ENCODE results near the gene PAGR1. TPM values are rescaled to one million over a fixed set of nuclear protein-coding genes. Genes with fewer than 3 reads are reported as not detected.

PAGR1 gene
- total and polyA plus RNA-seq, 2 donors (not counting 1 experiment from before 2014, with no cell fraction given): 17.8 to 28.4 TPM

- CTCF ChIA-PET: interaction anchor here (0.6 to 2.1 kb wide), 17 partner anchors 9 to 157 kb away, joined by 3 to 17 read pairs (median 5); partner anchors contain the start of genes KIF22, MVP, PAGR1 and TMEM219
- peak overlapping the region; percentile 98 for H3K4me3 Mint-ChIP-seq
- 14% methylated on average over 25 of the region's 26 CpGs for WGBS (ENCODE audit: insufficient coverage)
- Histone ChIP-seq H3K27ac (ENCODE audit: low read length in 2 of 2) (peak overlapping the region; percentile 87 to 91), H2AFZ (ENCODE audit: insufficient read depth, low read depth, low read length, poor library complexity, severe bottlenecking) (peak overlapping the region; percentile 78), H3K4me2 (replicated peaks; ENCODE audit: low read depth, low read length, poor library complexity, severe bottlenecking) (peak overlapping the region; percentile 92), H3K4me3 (ENCODE audit: control extremely low read depth in 1 of 5, extremely low read depth in 1 of 5, insufficient read depth in 1 of 5, low read depth in 2 of 5, low read length in 4 of 5) (peak overlapping the region; percentile 63 to 95 (median 89)), H3K27me3 (replicated peaks in 1 of 4; ENCODE audit: control extremely low read depth in 1 of 4, control insufficient read depth in 3 of 4, insufficient read depth in 4 of 4, low read length in 3 of 4) (no peaks in the 10 kb centered on the region), H3K9ac (ENCODE audit: low read length) (peak overlapping the region; percentile 85), H3K79me2 (ENCODE audit: control insufficient read depth, insufficient read depth, low read length) (peaks cover 23% of the 10 kb centered on the region), H3K36me3 (replicated peaks in 1 of 2; ENCODE audit: control extremely low read depth in 1 of 2, control insufficient read depth in 1 of 2, extremely low read depth in 1 of 2, insufficient read depth in 2 of 2, low read length in 1 of 2) (peaks cover 1 to 23% of the 10 kb centered on the region in 2 experiments), H3K4me1 (ENCODE audit: control insufficient read depth in 2 of 2, insufficient read depth in 2 of 2, low read length in 2 of 2) (peaks cover 35 to 39% of the 10 kb centered on the region in 2 donors), H3K9me3 (ENCODE audit: control extremely low read depth in 1 of 3, control insufficient read depth in 2 of 3, insufficient read depth in 1 of 3, low read length in 2 of 3) (no peaks in the 10 kb centered on the region), H4K20me1 (ENCODE audit: control insufficient read depth, insufficient read depth, low read length, poor library complexity, severe bottlenecking) (peaks cover 21% of the 10 kb centered on the region)
- no peak for TF ChIP-seq CTCF (IDR thresholded peaks at IDR 0.05)
- no peak for TF ChIP-seq EZH2 (IDR thresholded peaks at IDR 0.05; ENCODE audit: borderline replicate concordance, insufficient read depth, low read depth, low read length, poor library complexity, severe bottlenecking)
- H3K4me1 Mint-ChIP-seq: peaks cover 35% of the 10 kb centered on the region
- ATAC-seq (ENCODE audit: low read depth) (no peak), DNase-seq (no peak)
- POLR2A ChIA-PET: interaction anchor here (0.5 to 4.3 kb wide), 15 partner anchors 9 to 122 kb away, joined by 3 to 24 read pairs (median 4); partner anchors contain the start of genes C16orf54, KIF22, MVP and PAGR1
- intact Hi-C loops (cut with micrococcal nuclease): loop anchor here (1.0 to 5.0 kb wide), 4 partner anchors 12 to 122 kb away; partner anchors contain the start of genes KCTD13, KIF22 and PAGR1
- H3K27ac Mint-ChIP-seq: peak overlapping the region; percentile 100
- no peaks in the 10 kb centered on the region for H3K9me3 Mint-ChIP-seq (ENCODE audit: insufficient read depth)
- H3K27me3 Mint-ChIP-seq: no peaks in the 10 kb centered on the region
These were observed 11.3 kb upstream of the PAGR1 start for GRCh38 chr16:29804455-29805231.
